Mesenteric fat pad (tissue), 1 donor: ENCODE results near the gene ATAT1. TPM values are rescaled to one million over a fixed set of nuclear protein-coding genes. Genes with fewer than 3 reads are reported as not detected.

ENCODE experiments used
- DNase-seq: peaks from one replicate; pipeline ENCODE4 v3.0.0-alpha.2; 2020; ENCODE audit warnings: low spot score
- total RNA-seq: library from RNA; stranded (reverse); fragmentation: NEBNext Ultra II Directional; extraction: Animal tissue kit (Norgen Biotek cat#: 25700); gene quantifications from one replicate; pipeline ENCODE4 v1.2.1, GENCODE V29; 2021
- donor health status: DM: yes; HTN: yes; CAD: no.

ATAT1 gene
- total RNA-seq, 1 donor from 2014 or later: 8.4 TPM

DNA sequence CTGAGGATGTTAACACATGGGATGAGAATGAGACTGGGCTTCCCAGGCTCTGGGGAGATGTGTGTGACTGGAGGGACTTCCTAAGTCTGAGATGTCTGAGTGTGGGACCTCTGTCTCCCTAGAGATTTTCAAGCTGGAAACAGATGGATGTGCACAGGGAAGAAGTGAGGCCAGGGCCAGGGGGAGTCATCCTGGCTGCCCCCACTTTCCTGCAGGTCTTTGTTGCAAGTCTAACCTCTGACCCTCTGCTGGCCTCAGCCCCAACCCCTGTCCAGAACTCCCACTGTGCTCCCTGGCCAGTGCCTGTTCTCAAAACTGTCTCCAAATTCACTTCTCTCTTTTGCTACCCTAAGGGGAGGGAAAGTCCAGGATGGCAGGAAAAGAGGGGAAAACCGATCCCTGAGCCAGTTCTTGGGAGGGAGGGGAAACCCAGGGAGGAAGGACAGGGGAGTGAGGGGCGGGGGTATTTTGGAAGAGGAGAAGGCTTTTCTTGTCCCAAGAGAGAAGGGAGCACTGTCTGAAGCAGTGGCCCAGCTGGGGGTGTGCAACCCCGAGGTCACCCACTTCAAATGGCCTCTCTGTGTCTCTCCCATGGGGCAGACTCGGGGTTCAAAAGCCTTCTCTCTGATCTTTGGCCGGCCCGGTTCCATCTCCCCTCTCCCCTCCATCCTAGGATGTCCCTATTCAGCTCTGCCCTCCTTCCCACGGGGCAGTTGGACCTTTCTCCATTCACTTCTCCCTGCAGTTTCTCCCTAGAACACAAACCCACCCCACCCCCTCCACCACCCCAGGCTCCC lies 56.7 kb downstream of the ATAT1 start:
- no peak for DNase-seq

- DNase-seq: no peak
Measured at GRCh38 chr6:30683980-30684338, 57.3 kb downstream of the ATAT1 start.

DNA sequence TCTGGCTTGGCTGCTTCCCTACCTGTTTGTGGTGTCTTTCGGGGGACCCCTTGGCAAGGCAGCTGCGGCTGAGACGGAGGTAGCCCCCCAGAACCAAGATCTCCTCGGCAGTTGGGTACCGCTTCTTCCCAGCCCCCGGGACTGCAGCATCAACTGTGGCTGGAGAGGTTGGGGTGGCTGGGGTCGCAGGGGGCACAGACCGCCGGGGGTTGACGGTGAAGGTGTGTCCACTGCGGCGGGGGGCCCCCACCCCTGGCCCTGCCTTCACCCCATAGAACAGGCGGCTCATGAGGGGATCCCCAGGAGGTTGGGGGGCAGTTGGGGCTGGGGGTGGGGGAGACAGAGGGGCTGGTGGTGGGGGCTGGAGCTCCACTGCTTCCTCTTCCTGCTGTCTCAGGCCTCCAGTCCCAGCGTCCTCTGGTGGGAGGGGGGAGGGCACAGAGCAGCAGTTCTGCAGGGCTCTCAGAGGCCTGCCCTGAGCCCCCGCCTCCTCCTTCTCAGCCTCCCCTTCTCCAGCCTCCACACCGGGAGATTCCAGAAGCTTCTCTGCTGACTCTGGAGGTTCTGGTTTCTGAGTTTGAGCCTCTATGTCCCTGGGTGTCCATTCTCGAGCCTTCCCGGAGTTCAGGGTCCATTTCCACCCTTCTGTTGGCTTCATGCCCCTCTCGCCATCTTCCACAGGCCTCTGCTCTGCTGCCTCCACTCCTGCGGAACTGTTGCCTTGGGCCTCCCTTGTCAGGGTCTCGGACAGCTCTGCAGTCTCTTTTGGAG lies 57.9 kb downstream of the ATAT1 start:
- no peak for DNase-seq

- no peak for DNase-seq
Measured at GRCh38 chr6:30685157-30686008, 58.7 kb downstream of the ATAT1 start.

DNA sequence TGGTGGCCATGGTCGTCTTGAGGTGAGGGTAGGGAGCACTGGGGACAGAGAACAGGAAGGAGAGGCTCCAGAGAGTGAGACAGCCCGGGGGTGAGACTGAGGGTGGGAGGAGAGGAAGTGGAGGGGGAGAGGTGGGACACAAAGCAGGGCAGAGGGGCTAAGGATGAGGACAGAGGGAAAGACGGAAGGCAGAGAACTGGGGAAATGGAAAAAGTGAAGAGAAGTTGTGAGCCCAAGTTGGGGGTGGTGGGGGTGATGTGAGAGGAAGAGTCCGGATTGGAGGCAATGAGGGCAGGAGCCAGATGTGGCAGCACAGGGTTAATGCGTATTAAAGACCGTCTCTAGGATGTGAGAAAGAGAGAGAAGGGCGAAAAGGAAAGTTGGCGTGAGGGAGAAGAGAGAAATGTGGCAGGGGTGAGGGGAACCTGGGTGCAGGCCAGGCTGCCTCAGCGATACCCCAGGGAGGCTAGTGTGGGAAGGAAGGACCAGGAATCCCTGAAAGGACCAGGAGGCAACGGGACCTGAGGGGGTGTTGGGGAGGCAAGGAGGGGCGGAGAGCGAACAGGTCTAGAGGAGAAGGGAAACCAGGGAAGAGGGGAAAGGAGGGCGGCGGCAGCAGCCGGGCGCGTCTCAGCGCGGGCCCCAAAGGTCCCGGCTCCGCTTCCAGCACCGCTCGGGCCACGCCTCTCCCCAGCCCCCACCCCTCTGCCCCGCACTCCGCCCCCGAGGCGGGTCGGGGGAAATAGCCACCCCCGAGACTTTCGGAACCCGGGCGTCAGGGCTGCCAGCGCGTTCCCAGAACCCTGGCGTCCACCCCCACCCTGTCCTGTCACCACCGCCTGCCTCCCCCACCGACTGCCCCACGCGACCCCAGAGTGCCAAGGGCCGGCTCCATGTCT lies 59.6 kb downstream of the ATAT1 start, which contains the start of gene PPP1R18:
PPP1R18 (minus strand) TSS at position 637 of the 899 bp plus-strand sequence; CDS start at position 10, 627 bp downstream.
- DNase-seq: peak; percentile 98

DNA sequence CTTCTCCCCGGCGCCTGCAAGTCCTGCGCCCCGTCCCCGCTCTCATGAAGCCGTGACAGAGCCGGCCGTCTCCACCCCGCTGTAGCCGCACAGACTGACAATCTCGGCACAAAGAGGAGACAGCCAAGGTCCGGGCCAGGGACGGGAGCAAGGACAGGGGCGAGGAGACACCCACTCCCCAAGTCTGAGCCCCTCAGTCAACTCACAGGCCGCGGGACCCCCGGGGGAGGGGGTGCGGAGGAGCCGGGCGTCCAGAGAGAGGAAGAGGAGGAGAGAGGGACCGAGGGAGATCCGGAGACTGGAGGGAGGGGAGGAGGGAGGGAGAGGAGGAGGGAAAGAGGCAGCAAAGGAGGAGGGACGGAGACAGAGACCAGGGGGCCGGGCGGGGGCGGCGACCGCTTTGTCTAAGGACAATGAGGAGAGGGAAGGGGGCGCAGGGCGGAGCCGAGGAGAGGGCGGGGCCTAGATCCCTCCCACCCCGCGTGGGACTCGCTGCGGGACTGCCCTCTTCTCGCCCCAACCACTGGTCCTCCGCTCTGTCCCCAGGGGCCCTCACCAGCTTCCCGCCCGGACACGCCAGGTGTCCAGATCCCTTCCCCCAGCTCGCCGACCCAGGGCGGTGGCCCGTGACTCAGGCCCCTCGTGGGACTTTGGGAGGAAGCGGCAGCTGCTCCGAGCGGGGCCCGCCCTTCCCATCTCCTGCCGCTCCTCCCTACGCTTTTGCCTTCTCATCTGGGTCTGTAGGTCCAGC lies 60.4 kb downstream of the ATAT1 start:
- peak; percentile 99 for DNase-seq

DNA sequence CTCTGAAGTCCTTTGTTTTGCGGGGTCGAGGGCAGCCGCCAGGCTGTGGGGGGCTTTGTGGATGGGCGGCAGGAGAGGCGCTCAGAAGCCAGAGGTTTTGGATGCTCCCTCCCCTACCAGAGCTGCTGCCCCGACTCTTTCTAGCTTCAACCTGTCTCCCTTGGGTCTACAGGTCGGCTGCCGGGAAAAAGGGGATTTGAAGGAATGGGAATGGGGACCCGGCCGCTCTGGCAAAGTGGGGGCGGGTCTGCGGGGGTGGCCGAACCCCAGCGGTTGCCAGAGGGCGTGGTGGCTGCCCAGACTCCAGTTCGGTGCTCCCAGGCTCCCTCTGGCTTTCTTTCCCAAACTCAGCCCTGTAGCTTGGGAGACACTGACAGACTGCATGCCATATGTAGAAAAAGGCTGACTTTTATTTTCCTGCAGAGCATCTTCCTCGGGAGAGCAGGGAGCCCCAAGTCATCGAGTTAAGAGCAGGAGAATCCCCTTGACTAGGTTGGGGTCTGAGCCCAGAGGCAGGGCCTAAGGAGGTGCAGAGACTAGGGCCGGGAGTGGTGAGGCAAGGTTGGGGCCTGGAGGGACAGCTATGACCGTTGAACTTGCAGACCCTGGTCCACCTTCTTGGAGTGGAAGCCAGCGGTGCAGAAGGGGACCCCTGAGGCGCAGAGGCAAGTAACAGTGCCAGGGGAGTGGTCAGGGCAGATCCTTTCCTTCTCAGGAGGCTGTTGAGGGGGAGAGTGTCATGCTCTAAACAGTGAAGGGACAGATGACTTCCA lies 61.2 kb downstream of the ATAT1 start:
- DNase-seq: no peak

GRCh38 chr6:30688569-30688968 lies 61.9 kb downstream of the ATAT1 start:
- no peak for DNase-seq

GRCh38 chr6:30689022-30689865 lies 62.6 kb downstream of the ATAT1 start:
- DNase-seq: no peak

GRCh38 chr6:30689985-30690384 lies 63.3 kb downstream of the ATAT1 start:
- no peak for DNase-seq

- peak; percentile 92 for DNase-seq
Measured at GRCh38 chr6:30690403-30691207, 63.9 kb downstream of the ATAT1 start, which contains the start of gene NRM. Gene NRM, minus strand, starts transcription at chr6:30690984. Its CDS starts 10 bp downstream, at chr6:30690974.

GRCh38 chr6:30691208-30691847 lies 64.7 kb downstream of the ATAT1 start:
- no peak for DNase-seq
